ENCODE results near the gene LGR4. TPM values are rescaled to one million over a fixed set of nuclear protein-coding genes. Genes with fewer than 3 reads are reported as not detected.

LGR4 gene
- total and polyA plus RNA-seq, 2 experiments from 2014 or later = 22.6 to 99.6 TPM

GRCh38 chr11:27367881-27368280 lies 104.7 kb downstream of the LGR4 start (continued):
- TF ChIP-seq, protein P1, sequence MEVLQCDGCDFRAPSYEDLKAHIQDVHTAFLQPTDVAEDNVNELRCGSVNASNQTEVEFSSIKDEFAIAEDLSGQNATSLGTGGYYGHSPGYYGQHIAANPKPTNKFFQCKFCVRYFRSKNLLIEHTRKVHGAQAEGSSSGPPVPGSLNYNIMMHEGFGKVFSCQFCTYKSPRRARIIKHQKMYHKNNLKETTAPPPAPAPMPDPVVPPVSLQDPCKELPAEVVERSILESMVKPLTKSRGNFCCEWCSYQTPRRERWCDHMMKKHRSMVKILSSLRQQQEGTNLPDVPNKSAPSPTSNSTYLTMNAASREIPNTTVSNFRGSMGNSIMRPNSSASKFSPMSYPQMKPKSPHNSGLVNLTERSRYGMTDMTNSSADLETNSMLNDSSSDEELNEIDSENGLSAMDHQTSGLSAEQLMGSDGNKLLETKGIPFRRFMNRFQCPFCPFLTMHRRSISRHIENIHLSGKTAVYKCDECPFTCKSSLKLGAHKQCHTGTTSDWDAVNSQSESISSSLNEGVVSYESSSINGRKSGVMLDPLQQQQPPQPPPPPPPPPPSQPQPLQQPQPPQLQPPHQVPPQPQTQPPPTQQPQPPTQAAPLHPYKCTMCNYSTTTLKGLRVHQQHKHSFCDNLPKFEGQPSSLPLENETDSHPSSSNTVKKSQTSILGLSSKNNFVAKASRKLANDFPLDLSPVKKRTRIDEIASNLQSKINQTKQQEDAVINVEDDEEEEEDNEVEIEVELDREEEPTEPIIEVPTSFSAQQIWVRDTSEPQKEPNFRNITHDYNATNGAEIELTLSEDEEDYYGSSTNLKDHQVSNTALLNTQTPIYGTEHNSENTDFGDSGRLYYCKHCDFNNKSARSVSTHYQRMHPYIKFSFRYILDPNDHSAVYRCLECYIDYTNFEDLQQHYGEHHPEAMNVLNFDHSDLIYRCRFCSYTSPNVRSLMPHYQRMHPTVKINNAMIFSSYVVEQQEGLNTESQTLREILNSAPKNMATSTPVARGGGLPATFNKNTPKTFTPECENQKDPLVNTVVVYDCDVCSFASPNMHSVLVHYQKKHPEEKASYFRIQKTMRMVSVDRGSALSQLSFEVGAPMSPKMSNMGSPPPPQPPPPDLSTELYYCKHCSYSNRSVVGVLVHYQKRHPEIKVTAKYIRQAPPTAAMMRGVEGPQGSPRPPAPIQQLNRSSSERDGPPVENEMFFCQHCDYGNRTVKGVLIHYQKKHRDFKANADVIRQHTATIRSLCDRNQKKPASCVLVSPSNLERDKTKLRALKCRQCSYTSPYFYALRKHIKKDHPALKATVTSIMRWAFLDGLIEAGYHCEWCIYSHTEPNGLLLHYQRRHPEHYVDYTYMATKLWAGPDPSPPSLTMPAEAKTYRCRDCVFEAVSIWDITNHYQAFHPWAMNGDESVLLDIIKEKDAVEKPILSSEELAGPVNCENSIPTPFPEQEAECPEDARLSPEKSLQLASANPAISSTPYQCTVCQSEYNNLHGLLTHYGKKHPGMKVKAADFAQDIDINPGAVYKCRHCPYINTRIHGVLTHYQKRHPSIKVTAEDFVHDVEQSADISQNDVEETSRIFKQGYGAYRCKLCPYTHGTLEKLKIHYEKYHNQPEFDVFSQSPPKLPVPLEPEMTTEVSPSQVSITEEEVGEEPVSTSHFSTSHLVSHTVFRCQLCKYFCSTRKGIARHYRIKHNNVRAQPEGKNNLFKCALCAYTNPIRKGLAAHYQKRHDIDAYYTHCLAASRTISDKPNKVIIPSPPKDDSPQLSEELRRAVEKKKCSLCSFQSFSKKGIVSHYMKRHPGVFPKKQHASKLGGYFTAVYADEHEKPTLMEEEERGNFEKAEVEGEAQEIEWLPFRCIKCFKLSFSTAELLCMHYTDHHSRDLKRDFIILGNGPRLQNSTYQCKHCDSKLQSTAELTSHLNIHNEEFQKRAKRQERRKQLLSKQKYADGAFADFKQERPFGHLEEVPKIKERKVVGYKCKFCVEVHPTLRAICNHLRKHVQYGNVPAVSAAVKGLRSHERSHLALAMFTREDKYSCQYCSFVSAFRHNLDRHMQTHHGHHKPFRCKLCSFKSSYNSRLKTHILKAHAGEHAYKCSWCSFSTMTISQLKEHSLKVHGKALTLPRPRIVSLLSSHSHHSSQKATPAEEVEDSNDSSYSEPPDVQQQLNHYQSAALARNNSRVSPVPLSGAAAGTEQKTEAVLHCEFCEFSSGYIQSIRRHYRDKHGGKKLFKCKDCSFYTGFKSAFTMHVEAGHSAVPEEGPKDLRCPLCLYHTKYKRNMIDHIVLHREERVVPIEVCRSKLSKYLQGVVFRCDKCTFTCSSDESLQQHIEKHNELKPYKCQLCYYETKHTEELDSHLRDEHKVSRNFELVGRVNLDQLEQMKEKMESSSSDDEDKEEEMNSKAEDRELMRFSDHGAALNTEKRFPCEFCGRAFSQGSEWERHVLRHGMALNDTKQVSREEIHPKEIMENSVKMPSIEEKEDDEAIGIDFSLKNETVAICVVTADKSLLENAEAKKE (CRISPR knock-in tag; IDR thresholded peaks at IDR 0.05) = no peak
- TF ChIP-seq, protein P2, sequence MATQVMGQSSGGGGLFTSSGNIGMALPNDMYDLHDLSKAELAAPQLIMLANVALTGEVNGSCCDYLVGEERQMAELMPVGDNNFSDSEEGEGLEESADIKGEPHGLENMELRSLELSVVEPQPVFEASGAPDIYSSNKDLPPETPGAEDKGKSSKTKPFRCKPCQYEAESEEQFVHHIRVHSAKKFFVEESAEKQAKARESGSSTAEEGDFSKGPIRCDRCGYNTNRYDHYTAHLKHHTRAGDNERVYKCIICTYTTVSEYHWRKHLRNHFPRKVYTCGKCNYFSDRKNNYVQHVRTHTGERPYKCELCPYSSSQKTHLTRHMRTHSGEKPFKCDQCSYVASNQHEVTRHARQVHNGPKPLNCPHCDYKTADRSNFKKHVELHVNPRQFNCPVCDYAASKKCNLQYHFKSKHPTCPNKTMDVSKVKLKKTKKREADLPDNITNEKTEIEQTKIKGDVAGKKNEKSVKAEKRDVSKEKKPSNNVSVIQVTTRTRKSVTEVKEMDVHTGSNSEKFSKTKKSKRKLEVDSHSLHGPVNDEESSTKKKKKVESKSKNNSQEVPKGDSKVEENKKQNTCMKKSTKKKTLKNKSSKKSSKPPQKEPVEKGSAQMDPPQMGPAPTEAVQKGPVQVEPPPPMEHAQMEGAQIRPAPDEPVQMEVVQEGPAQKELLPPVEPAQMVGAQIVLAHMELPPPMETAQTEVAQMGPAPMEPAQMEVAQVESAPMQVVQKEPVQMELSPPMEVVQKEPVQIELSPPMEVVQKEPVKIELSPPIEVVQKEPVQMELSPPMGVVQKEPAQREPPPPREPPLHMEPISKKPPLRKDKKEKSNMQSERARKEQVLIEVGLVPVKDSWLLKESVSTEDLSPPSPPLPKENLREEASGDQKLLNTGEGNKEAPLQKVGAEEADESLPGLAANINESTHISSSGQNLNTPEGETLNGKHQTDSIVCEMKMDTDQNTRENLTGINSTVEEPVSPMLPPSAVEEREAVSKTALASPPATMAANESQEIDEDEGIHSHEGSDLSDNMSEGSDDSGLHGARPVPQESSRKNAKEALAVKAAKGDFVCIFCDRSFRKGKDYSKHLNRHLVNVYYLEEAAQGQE (IDR thresholded peaks at IDR 0.05; ENCODE audit: unreplicated experiment) = no peak
- TF ChIP-seq EZH2phosphoT487 (IDR thresholded peaks at IDR 0.05; ENCODE audit: unreplicated experiment) = no peak
- TF ChIP-seq EZH2 (IDR thresholded peaks at IDR 0.05; ENCODE audit: low read depth, unreplicated experiment) = no peak
- no peak for TF ChIP-seq ZNF114 (CRISPR knock-in tag; IDR thresholded peaks at IDR 0.05)
- TF ChIP-seq JUNB (IDR thresholded peaks at IDR 0.05; ENCODE audit: unreplicated experiment) = no peak
- no peak for TF ChIP-seq STAT1 (IDR thresholded peaks at IDR 0.05; ENCODE audit: unreplicated experiment)
- TF ChIP-seq, protein P3, sequence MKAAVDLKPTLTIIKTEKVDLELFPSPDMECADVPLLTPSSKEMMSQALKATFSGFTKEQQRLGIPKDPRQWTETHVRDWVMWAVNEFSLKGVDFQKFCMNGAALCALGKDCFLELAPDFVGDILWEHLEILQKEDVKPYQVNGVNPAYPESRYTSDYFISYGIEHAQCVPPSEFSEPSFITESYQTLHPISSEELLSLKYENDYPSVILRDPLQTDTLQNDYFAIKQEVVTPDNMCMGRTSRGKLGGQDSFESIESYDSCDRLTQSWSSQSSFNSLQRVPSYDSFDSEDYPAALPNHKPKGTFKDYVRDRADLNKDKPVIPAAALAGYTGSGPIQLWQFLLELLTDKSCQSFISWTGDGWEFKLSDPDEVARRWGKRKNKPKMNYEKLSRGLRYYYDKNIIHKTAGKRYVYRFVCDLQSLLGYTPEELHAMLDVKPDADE (IDR thresholded peaks at IDR 0.05) = no peak
- no peak for TF ChIP-seq POLR2AphosphoS5 (IDR thresholded peaks at IDR 0.05; ENCODE audit: low read depth)
- no peak for TF ChIP-seq ZNF331 (CRISPR knock-in tag; IDR thresholded peaks at IDR 0.05; ENCODE audit: low read depth)

Data from GM23338 (cell line).